C4-2B (cell line): ENCODE results near the gene TSPAN18.

Source experiments
- ZFX ChIP-seq: fragments of 450-650 bp; IDR thresholded peaks from 2 replicates; pipeline ENCODE4 v1.6.1; 2017
- TF ChIP-seq, protein P1 (sequence below): fragments of 450-650 bp; conservative IDR thresholded peaks from 2 replicates; pipeline ENCODE4 v1.5.1; 2017; ENCODE audit warnings: mild to moderate bottlenecking

- TF ChIP-seq, protein P1, sequence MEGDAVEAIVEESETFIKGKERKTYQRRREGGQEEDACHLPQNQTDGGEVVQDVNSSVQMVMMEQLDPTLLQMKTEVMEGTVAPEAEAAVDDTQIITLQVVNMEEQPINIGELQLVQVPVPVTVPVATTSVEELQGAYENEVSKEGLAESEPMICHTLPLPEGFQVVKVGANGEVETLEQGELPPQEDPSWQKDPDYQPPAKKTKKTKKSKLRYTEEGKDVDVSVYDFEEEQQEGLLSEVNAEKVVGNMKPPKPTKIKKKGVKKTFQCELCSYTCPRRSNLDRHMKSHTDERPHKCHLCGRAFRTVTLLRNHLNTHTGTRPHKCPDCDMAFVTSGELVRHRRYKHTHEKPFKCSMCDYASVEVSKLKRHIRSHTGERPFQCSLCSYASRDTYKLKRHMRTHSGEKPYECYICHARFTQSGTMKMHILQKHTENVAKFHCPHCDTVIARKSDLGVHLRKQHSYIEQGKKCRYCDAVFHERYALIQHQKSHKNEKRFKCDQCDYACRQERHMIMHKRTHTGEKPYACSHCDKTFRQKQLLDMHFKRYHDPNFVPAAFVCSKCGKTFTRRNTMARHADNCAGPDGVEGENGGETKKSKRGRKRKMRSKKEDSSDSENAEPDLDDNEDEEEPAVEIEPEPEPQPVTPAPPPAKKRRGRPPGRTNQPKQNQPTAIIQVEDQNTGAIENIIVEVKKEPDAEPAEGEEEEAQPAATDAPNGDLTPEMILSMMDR = no peak
- TF ChIP-seq ZFX = no peak
Measured at GRCh38 chr11:44759743-44760476, 33.1 kb downstream of the TSPAN18 start.
